CD4-positive, alpha-beta T cell treated with Interleukin-1 beta for 1 hour (primary cell): ENCODE measurements around the gene YJEFN3.

ENCODE experiments used
- DNase-seq, 2 donors: peaks; one replicate each; pipeline ENCODE4 v3.0.0-alpha.2; 2020 to 2022

The YJEFN3 gene

GRCh38 chr19:19498255-19498991 lies 30.3 kb upstream of the YJEFN3 start:
- no peak for DNase-seq

- DNase-seq: no peak
Observed at GRCh38 chr19:19499272-19499995, 29.3 kb upstream of the YJEFN3 start.

- no peak for DNase-seq
Observed at GRCh38 chr19:19500975-19501644, 27.6 kb upstream of the YJEFN3 start.

- DNase-seq: no peak
Observed at GRCh38 chr19:19501798-19502197, 26.9 kb upstream of the YJEFN3 start.

- no peak for DNase-seq
Observed at GRCh38 chr19:19502281-19502680, 26.4 kb upstream of the YJEFN3 start.

- DNase-seq: no peak
Observed at GRCh38 chr19:19502808-19503602, 25.7 kb upstream of the YJEFN3 start.

GRCh38 chr19:19504754-19505668 lies 23.7 kb upstream of the YJEFN3 start:
- DNase-seq: no peak

GRCh38 chr19:19505669-19506326 lies 22.9 kb upstream of the YJEFN3 start:
- DNase-seq: no peak

- no peak for DNase-seq
Observed at GRCh38 chr19:19506592-19506991, 22.1 kb upstream of the YJEFN3 start.

GRCh38 chr19:19507354-19507753 lies 21.4 kb upstream of the YJEFN3 start:
- DNase-seq: no peak

GRCh38 chr19:19508217-19508616 lies 20.5 kb upstream of the YJEFN3 start:
- DNase-seq: no peak

GRCh38 chr19:19510432-19510831 lies 18.3 kb upstream of the YJEFN3 start:
- DNase-seq: no peak

- no peak for DNase-seq
Observed at GRCh38 chr19:19513682-19514081, 15.0 kb upstream of the YJEFN3 start.

GRCh38 chr19:19514215-19514657 lies 14.5 kb upstream of the YJEFN3 start:
- peak in 1 of 2 donors; percentile 22 for DNase-seq

GRCh38 chr19:19514881-19515641 lies 13.7 kb upstream of the YJEFN3 start, which contains the start of gene TSSK6:
TSSK6 (minus strand) TSS chr19:19515548; CDS start chr19:19515427, 121 bp downstream.
- DNase-seq: no peak

GRCh38 chr19:19515642-19516519 lies 12.8 kb upstream of the YJEFN3 start, which contains the start of gene NDUFA13:
NDUFA13 (plus strand) TSS chr19:19516225; CDS start chr19:19516239, 14 bp downstream.
- DNase-seq: peak; percentile 91 to 96

- no peak for DNase-seq
Observed at GRCh38 chr19:19517235-19517619, 11.5 kb upstream of the YJEFN3 start.

GRCh38 chr19:19520989-19521388 lies 7.7 kb upstream of the YJEFN3 start:
- DNase-seq: no peak

GRCh38 chr19:19523177-19523576 lies 5.5 kb upstream of the YJEFN3 start:
- no peak for DNase-seq
